ENCODE data around the gene SPATA45. TPM values are rescaled to one million over a fixed set of nuclear protein-coding genes. Genes with fewer than 3 reads are reported as not detected.
"Not testable (repeated sequence)": the region's sequence is repeated elsewhere in the genome, so short reads cannot be mapped to it uniquely, and the experiment has no call there.

SPATA45 gene
- total RNA-seq, 1 experiment from 2014 or later = not detected

DNA sequence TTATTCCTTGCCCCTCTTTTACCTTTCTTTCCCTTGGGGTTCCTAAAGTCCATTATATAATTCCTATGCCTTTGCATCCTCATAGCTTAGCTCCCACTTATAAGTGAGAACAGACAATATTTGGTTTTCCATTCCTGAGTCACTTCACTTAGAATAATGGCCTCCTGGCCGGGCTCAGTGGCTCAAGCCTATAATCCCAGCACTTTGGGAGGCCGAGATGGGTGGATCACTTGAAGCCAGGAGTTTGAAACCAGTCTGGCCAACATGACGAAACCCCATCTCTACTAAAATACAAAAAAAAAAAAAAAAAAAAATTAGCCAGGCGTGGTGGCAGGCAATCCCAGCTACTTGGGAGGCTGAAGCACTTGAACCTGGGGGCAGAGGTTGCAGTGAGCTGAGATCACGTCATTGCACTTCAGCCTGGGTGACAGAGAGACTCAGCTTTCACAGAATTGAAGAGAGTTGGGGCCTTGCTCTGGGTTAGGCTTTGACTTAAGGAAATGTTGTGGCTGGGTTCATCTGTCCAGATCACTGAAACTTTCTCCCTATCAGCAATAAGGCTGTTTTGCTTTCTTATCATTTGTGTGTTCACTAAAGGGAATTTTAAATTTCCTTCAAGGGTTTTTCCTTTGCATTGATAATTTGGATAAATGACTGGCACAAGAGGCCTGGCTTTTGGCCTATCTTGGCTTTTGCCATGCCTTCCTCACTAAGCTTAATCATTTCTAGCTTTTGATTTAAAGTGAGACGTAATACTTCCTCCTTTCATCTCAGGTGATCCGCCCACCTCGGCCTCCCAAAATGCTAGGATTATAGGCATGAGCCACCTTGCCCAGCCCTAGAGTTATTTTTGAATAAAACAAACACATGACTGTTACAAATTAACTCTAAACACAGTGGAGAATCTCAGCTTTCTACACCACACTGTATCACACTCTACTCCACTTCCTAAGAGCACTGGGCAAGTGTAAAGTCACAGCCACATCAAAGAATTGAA lies 13.9 kb downstream of the SPATA45 start:
- DNase-seq (ENCODE audit: extremely low read depth, low read depth) = not testable (repeated sequence)

DNA sequence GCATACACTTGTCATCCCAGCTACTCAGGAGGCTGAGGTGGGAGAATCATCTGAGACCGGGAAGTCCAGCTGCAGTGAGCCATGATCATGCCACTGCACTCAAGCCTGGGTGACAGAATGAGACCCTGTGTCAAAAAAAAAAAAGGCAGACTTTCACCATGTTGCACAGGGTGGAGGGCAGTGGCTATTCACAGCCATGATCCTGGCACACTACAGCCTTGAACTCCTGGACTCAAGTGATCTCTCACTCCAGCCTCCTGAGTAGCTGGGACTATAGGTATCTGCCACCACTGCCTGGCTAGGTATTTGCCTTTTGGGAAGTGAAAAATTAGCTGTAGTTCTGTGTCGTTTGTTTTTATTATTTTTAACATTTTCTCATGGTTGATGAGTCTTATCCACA lies 19.1 kb downstream of the SPATA45 start:
- no peak for DNase-seq (ENCODE audit: extremely low read depth, low read depth)

DNA sequence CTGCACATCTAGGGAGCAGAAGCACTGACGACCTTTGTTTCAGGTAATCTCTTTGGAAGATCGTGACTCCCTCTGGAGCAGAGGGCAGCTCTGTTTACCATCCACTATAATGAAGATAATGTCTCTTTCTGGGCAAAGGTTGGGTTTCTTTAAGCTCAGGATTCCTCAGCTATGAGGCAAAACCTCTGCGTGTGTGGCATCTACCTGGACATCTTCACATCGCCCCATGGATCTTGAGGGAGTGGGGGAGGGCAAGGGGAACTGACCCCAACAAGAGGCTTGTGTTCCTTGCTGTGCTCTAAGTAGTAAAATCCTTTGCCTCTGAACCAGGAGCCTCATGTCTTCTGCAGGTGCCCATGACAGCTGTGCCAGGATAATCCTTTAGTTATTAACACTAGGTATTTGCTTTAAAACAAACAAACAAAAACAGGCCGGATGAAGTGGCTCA lies 19.6 kb downstream of the SPATA45 start:
- no peak for DNase-seq (ENCODE audit: extremely low read depth, low read depth)

DNA sequence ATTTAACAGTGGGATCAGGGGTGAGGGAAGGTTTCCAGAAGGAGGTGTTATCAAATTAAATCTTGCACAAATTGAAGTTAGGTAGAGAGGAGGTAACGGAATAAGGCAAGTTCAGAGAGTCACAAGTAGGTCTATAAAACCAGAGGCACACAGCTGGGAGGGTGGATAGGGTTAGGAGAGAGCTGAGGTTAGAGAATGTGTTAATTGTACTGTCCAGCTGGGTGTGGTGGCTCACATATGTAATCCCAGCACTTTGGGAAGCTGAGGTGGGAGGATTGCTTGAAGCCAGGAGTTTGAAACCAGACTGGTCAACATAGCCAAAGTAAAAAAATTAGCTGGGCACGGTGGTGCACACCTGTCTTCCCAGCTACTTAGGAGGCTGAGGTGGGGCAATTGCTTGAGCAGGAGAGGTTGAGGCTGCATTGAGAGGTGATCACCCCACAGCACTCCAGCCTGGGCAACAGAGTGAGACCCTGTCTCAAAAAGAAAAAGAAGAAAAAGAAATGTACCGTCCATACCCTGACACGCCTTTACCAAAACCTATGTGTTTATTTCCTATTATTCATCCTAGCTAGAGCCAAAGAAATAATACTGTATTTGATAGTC lies 20.2 kb downstream of the SPATA45 start:
- DNase-seq (ENCODE audit: extremely low read depth, low read depth) = no peak

GRCh38 chr1:212825798-212826452 lies 21.5 kb downstream of the SPATA45 start:
- no peak for DNase-seq (ENCODE audit: extremely low read depth, low read depth)

- no peak for DNase-seq (ENCODE audit: extremely low read depth, low read depth)
These were observed 23.2 kb downstream of the SPATA45 start for GRCh38 chr1:212824201-212824600.

DNA sequence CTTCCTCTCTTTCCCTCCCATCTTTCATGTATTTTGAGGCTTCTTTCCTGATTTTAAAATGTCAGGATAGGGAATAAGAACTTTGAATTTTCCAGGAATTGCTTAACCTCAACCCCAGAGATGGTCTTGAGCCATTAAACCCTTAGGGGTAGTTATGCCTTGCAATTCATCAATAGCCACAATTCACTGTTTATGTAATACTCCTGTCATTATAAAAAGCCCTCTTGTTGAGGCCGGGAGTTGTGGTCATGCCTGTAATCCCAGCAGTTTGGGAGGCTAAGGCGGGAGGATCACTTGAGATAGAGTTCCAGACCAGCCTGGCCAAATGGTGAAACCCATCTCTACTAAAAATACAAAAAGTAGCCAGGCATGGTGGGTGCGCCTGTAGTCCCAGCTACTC lies 24.5 kb downstream of the SPATA45 start:
- no peak for DNase-seq (ENCODE audit: extremely low read depth, low read depth)

- DNase-seq (ENCODE audit: extremely low read depth, low read depth) = no peak
These were observed 26.5 kb downstream of the SPATA45 start for GRCh38 chr1:212820969-212821368.

DNA sequence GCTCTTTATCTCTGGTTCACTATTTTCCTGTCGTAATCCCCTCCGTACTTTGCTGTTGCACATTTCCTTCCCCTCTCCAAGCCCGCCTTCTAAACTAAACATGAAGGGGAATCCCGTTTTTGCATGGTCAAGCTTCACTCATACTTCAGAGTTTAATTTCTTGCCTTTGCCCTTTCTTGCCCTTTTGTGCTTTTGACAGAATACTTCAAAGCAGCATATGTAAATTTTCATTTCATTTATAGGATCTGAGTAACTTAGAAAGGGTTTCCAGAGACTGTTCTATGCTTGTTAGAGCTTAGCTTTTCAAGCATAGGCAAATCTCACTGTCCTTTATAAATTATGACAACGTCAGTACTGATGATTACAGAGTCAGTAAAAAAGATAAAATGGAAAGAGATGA lies 27.7 kb downstream of the SPATA45 start:
- no peak for DNase-seq (ENCODE audit: extremely low read depth, low read depth)

DNA sequence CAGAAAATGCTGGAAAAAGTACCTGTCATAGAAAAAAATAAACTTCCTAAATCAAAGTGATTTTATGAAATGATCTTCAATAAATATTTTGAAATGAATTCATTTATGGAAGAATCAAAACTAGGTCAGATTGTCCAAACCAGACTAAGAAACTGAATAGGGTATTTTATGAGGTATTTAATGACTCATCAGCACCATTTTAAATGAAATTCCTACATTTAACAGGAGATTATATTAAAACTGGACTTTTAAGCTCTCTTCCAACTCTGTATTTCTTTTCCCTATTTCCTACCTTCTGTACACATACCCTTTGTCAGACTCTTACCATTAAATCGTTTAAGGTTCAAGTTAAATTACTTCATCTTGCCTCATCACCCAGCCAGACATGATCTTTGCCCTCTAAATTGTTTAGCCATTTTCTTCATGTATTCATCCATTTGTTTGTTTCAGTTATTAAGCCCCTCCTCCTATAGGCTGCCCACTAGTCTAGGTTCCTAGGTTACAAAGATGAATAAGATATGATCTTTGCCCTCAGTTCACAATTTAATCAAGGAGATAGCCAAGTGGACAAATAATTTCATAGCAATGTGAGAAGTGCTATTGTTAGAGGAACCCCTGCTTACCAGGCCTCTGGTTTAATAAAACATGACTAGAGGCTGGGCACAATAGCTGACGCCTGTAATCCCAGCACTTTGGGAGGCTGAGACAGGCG lies 30.7 kb downstream of the SPATA45 start:
- DNase-seq (ENCODE audit: extremely low read depth, low read depth) = no peak

DNA sequence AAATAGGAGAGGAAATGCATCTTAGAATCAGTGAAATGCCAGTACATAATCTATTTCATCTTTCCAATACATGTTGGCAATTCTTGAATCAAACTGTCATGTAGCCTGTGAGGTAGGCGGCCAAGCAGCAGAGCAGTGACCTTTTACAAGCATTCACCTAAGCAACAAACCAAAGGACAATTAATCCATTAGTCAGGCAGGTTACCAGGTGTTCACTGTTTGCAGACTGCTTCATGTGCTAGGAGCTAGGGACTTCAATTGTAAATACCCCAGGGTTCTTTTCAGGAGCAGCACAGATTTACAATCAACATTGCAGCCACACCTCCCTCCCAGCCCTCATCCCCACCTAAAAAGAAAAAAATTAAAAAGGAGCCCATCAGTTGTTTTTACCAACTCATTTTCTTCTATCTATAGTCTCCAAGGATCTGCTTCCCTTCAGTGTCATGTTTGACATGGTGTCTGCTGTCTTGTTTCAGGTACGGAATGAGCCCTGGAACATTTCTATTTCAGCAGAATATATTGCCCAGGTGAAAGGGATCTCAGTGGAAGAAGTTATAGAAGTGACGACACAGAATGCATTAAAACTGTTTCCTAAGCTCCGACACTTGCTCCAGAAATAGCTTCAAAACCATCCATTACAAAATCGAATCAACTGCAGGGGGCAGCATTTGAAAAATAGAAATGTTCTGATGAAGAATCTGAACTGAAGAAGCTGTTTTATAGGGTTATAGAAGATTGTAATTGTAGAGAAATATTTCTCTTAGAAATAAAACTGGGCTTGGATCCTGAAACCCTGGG lies 32.7 kb downstream of the SPATA45 start:
- DNase-seq (ENCODE audit: extremely low read depth, low read depth) = peak; percentile 16

DNA sequence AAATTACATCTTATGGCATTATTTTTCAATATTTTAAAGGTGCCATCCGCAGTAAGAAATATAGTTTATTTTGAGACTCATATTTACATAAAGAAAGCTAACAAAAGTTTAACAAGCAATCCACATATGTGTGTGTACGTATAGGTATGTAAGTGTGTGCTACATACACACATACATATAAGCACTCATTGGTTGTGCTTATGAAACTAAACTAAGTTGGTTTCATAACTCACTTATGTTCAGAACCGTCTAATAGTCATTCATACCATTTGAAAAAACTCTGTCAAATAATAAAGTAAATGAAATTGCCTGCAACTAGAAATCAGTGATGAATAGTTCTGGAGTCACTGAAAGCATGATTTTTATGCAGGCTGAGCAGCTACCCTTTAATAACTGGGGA lies 41.7 kb downstream of the SPATA45 start:
- DNase-seq (ENCODE audit: extremely low read depth, low read depth) = no peak

DNA sequence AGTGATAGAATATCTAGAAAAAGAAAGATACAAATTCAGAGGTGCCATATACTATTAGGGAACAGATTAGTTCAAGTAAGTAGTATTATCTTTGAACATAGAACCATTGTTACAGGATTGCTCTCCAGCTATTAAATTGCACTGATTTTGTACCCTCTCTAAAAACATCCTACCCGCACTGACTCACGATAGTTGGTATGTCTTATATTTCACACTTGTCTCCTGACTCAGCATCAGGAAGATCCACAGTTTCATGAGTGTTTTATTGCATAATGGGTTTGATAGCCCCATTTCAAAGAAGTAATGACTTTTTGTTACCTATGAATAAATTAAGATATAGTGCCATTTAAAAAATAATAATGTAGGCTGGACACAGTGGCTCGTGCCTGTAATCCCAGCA lies 49.8 kb downstream of the SPATA45 start:
- peak; percentile 41 for DNase-seq (ENCODE audit: extremely low read depth, low read depth)

GRCh38 chr1:212794561-212795014 lies 52.9 kb downstream of the SPATA45 start:
- DNase-seq (ENCODE audit: extremely low read depth, low read depth) = no peak

DNA sequence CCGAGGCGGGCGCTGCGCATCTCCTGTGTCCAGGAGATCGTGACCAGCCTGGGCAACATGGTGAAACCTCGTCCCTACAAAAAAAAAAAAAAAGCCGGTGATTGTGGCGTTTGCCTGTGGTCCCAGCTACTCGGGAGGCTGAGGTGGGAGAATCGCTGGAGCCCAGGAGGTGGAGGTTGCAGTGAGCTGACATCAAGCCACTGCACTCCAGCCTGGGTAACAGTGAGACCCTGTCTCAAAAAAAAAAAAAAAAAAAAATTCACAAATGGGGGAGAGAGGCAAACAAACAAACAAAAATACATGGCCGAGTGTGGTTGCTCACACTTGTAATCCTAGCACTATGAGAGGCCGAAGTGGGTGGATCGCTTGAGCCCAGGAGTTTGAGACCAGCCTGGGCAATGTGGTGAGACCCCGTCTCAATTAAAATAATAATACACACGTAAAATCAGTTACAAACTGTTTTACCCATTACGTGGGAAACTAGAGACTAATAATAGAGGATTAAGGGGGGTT lies 55.0 kb downstream of the SPATA45 start:
- no peak for DNase-seq (ENCODE audit: extremely low read depth, low read depth)

DNA sequence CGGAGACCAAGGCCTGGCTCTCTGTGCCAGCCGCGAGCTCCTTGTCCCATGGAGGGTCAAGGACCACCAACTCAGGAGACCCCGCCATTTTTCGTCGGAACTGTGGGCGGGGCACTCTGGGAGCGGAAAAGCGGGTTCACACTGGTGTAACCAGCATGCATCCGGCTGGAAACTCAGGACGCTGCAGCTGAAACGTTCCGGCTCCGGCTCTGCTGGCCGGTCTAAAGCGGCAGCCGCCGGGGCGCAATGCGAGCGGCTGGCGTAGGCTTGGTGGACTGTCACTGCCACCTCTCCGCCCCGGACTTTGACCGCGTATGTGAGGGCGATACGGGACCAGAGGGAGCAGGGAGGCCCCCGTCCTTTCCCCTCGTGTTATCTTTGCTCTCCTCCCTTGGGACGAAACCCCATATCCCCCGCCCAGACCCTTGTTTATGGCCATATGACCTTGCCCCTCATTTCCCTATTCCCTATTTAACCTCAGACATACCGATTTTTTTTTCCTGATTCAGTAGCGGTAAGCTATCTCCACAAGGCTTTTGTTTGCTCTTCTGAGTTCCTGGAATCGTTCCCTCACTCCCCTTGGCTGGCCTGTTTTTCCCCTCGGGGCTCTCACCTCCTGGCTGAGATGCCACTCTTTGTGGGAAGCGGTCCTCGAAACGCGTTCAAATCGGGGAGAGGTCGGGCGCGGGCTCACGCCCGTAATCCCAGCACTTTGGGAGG lies 55.6 kb downstream of the SPATA45 start, which contains the start of the genes NSL1 and TATDN3:
Gene NSL1, minus strand, starts transcription at position 102 of the 720 bp plus-strand sequence. Its CDS starts 14 bp downstream, at position 88.
Gene TATDN3, plus strand, starts transcription at position 219 of the 720 bp plus-strand sequence. Its CDS starts 28 bp downstream, at position 247.
- peak; percentile 94 for DNase-seq (ENCODE audit: extremely low read depth, low read depth)

- peak; percentile 56 for DNase-seq (ENCODE audit: extremely low read depth, low read depth)
These were observed 56.2 kb downstream of the SPATA45 start for GRCh38 chr1:212791261-212791675.

GRCh38 chr1:212785871-212786270 lies 61.6 kb downstream of the SPATA45 start:
- no peak for DNase-seq (ENCODE audit: extremely low read depth, low read depth)

DNA sequence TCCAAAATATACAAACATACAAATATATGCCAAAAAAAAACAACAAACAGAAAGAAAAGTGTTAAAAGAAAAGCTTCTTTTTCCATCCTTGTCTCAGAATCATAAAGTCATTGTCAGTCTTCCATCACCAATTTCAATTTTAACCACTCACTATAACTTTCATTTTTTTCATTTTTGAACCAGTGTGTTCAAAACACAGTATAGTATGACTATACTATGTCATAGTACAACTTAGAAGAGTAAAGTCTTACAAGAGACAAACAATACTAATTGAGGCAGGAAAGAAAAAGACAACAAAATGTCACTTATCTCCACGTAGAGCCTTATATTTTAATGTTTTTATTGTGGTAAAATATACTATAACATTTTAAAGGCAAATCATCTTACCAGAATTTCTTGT lies 63.5 kb downstream of the SPATA45 start:
- DNase-seq (ENCODE audit: extremely low read depth, low read depth) = no peak
